ENCODE results near the gene GPR148.

The GPR148 gene

DNA sequence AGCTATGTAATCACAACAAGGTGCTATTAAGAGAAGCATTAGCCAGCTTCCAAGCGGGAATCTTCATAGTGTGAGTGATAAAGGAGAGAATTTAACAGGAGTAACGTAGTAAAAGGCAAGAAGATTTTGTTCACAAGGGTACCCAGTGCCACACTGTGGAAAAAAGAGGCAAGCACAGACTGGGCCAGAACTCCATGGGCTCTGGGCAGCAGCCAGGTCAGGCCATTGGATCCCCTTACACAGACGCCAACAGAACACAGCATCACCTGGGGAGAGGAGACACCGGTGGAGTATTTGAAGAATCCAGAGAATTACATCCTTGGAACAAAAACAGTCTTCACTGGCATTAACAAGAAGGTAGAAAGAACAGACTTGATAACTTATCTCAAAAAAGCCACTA lies 47.7 kb downstream of the GPR148 start:
- ATAC-seq, result no peak

DNA sequence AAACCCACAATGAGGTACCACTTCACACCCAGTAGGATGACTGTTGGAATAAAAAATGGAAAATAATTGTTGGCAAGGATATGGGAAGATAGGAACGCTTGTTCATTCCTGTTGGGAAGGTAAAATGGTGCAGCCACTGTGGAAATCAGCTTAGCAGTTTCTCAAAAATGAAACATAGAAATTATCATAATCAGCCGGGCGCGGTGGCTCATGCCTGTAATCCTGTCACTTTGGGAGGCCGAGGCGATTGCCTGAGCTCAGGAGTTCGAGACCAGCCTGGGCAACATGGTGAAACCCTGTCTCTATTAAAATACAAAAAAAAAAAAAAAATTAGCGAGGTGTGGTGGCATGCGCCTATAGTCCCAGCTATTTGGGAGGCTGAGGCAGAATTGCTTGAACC lies 49.9 kb downstream of the GPR148 start:
- ATAC-seq, result no peak
